Measurements from ENCODE around the gene MB. TPM values are rescaled to one million over a fixed set of nuclear protein-coding genes. Genes with fewer than 3 reads are reported as not detected.

MB gene
- total RNA-seq, 1 donor from 2014 or later: not detected

- Histone ChIP-seq H3K4me3 (ENCODE audit: low read depth, low read length) (no peak overlapping the region), H3K27me3 (ENCODE audit: control insufficient read depth, insufficient read depth, low read length) (no peaks in the 10 kb centered on the region), H3K36me3 (ENCODE audit: control insufficient read depth, insufficient read depth, low read length) (peaks cover 6% of the 10 kb centered on the region)
- DNase-seq (ENCODE audit: low read depth) (peak; percentile 34), FAIRE-seq (no peak)
- no peak for TF ChIP-seq CTCF (IDR thresholded peaks at IDR 0.05; ENCODE audit: insufficient read depth, low read length, severe bottlenecking)
Observed at GRCh38 chr22:35660291-35661127, 43.4 kb upstream of the MB start.

- H3K36me3 ChIP-seq (ENCODE audit: control insufficient read depth, insufficient read depth, low read length): peaks cover 6% of the 10 kb centered on the region
- TF ChIP-seq CTCF (IDR thresholded peaks at IDR 0.05; ENCODE audit: insufficient read depth, low read length, severe bottlenecking): no peak
Observed at GRCh38 chr22:35657571-35658312, 40.6 kb upstream of the MB start.

GRCh38 chr22:35656284-35656752 is 39.2 kb upstream of the MB start:
- Histone ChIP-seq H3K4me3 (ENCODE audit: low read depth, low read length) (no peak overlapping the region), H3K36me3 (ENCODE audit: control insufficient read depth, insufficient read depth, low read length) (peaks cover 6% of the 10 kb centered on the region), H3K27me3 (ENCODE audit: control insufficient read depth, insufficient read depth, low read length) (no peaks in the 10 kb centered on the region)
- TF ChIP-seq CTCF (IDR thresholded peaks at IDR 0.05; ENCODE audit: insufficient read depth, low read length, severe bottlenecking): no peak
- DNase-seq (ENCODE audit: low read depth): peak; percentile 15
- no peak for FAIRE-seq

More at GRCh38 chr22:35657571-35658312, 40.6 kb upstream of the MB start:
- H3K27me3 ChIP-seq (ENCODE audit: control insufficient read depth, insufficient read depth, low read length): no peaks in the 10 kb centered on the region
- DNase-seq (ENCODE audit: low read depth) (no peak), FAIRE-seq (no peak)
- no peak overlapping the region for H3K4me3 ChIP-seq (ENCODE audit: low read depth, low read length)

GRCh38 chr22:35653824-35654223 is 36.7 kb upstream of the MB start:
- TF ChIP-seq CTCF (IDR thresholded peaks at IDR 0.05; ENCODE audit: insufficient read depth, low read length, severe bottlenecking): no peak
- H3K4me3 ChIP-seq (ENCODE audit: low read depth, low read length): no peak overlapping the region
- FAIRE-seq (no peak), DNase-seq (ENCODE audit: low read depth) (no peak)
- H3K36me3 ChIP-seq (ENCODE audit: control insufficient read depth, insufficient read depth, low read length): peaks cover 3% of the 10 kb centered on the region
- H3K27me3 ChIP-seq (ENCODE audit: control insufficient read depth, insufficient read depth, low read length): no peaks in the 10 kb centered on the region

GRCh38 chr22:35651085-35651484 is 34.0 kb upstream of the MB start:
- FAIRE-seq: no peak
- no peak for DNase-seq (ENCODE audit: low read depth)
- TF ChIP-seq CTCF (IDR thresholded peaks at IDR 0.05; ENCODE audit: insufficient read depth, low read length, severe bottlenecking): no peak
- no peaks in the 10 kb centered on the region for H3K27me3 ChIP-seq (ENCODE audit: control insufficient read depth, insufficient read depth, low read length)
- H3K4me3 ChIP-seq (ENCODE audit: low read depth, low read length): no peak overlapping the region
- H3K36me3 ChIP-seq (ENCODE audit: control insufficient read depth, insufficient read depth, low read length): no peaks in the 10 kb centered on the region
